Smooth muscle cell (in vitro differentiated cells): ENCODE data around the gene FBF1. TPM values are rescaled to one million over a fixed set of nuclear protein-coding genes. Genes with fewer than 3 reads are reported as not detected.

Experiments
- DNase-seq: peaks from one replicate; lab custom pipeline; 2025; ENCODE audit not compliant: unreplicated experiment; lab: John Stamatoyannopoulos, UW
- H2AFZ ChIP-seq: fragments of 200-600 bp; sonication (generic); 2 replicates; pipeline ENCODE4 v1.6.0; 2016; ENCODE audit warnings: antibody characterized with exemption, low read depth, mild to moderate bottlenecking
- H3F3A ChIP-seq: fragments of 200-600 bp; sonication (generic); 2 replicates; pipeline ENCODE4 v1.6.0; 2017; ENCODE audit warnings: antibody characterized with exemption, low read depth
- H3K27ac ChIP-seq: fragments of 200-600 bp; sonication (generic); 2 replicates; pipeline ENCODE4 v1.5.1; 2016; ENCODE audit warnings: low read depth, mild to moderate bottlenecking
- H3K27me3 ChIP-seq: fragments of 200-600 bp; sonication (generic); 2 replicates; pipeline ENCODE4 v1.6.1; 2016; ENCODE audit warnings: low read depth, mild to moderate bottlenecking
- H3K36me3 ChIP-seq: fragments of 200-600 bp; sonication (generic); 2 replicates; pipeline ENCODE4 v1.5.1; 2016; ENCODE audit warnings: low read depth
- H3K4me1 ChIP-seq: fragments of 200-600 bp; sonication (generic); 2 replicates; pipeline ENCODE4 v1.5.1; 2016; ENCODE audit warnings: low read depth
- H3K4me2 ChIP-seq: fragments of 200-600 bp; sonication (generic); 2 replicates; pipeline ENCODE4 v1.6.0; 2016; ENCODE audit warnings: mild to moderate bottlenecking
- H3K4me3 ChIP-seq: fragments of 200-600 bp; sonication (generic); 2 replicates; pipeline ENCODE4 v1.5.1; 2016; ENCODE audit warnings: mild to moderate bottlenecking
- H3K79me2 ChIP-seq: fragments of 200-600 bp; sonication (generic); 2 replicates; pipeline ENCODE4 v1.6.0; 2016; ENCODE audit warnings: low read depth, mild to moderate bottlenecking
- H3K9ac ChIP-seq: fragments of 200-600 bp; sonication (generic); 2 replicates; pipeline ENCODE4 v1.6.0; 2016; ENCODE audit warnings: low read depth
- H3K9me3 ChIP-seq: fragments of 200-600 bp; sonication (generic); replicated peaks from 2 replicates; pipeline ENCODE4 v1.5.1; 2016; ENCODE audit warnings: low read depth
- H4K20me1 ChIP-seq: fragments of 200-600 bp; sonication (generic); 2 replicates; pipeline ENCODE4 v1.6.0; 2016; ENCODE audit warnings: low read depth
- CTCF ChIP-seq: fragments of 200-600 bp; sonication (generic); IDR thresholded peaks from 2 replicates; pipeline ENCODE4 v1.5.1; 2017; ENCODE audit warnings: borderline replicate concordance, mild to moderate bottlenecking, antibody characterized with exemption; ENCODE audit not compliant: insufficient read depth, poor library complexity, severe bottlenecking
- WGBS: methylation state at CpG from one replicate; pipeline ENCODE4 v1.1.7; 2016; ENCODE audit warnings: low lambda C conversion rate; 5-methylcytosine and 5-hydroxymethylcytosine counted together
- polyA plus RNA-seq: library from polyadenylated mRNA; unstranded; fragments of >200 nt; fragmentation: Nextera tagmentation; extraction: Ambion mirVana; gene quantifications from 2 replicates; pipeline ENCODE4 v1.2.1, GENCODE V29; 2016
- total RNA-seq: library from RNA; depleted of rRNA; stranded (reverse); fragments of >200 nt; gene quantifications from 2 replicates; pipeline ENCODE4 v1.2.3, GENCODE V29; 2014

Gene FBF1
- total and polyA plus RNA-seq, 2 experiments from 2014 or later, result 4.6 to 8.4 TPM

- Histone ChIP-seq H3K27me3 (no peaks in the 10 kb centered on the region), H3K9me3 (no peaks in the 10 kb centered on the region), H3K4me3 (no peak overlapping the region), H3K36me3 (no peaks in the 10 kb centered on the region), H3F3A (no peaks in the 10 kb centered on the region), H3K9ac (no peak overlapping the region), H3K4me2 (no peak overlapping the region), H3K27ac (no peak overlapping the region), H4K20me1 (no peaks in the 10 kb centered on the region), H3K79me2 (no peaks in the 10 kb centered on the region), H2AFZ (no peak overlapping the region), H3K4me1 (peaks cover 8% of the 10 kb centered on the region)
- no peak for TF ChIP-seq CTCF
- WGBS, result 90% methylated on average over 33 of the region's 34 CpGs
- no peak for DNase-seq
Measured at GRCh38 chr17:75914643-75915267, 26.1 kb downstream of the FBF1 start.

- Histone ChIP-seq H3K27me3 (no peaks in the 10 kb centered on the region), H3F3A (no peaks in the 10 kb centered on the region), H3K36me3 (no peaks in the 10 kb centered on the region), H3K79me2 (no peaks in the 10 kb centered on the region), H2AFZ (no peak overlapping the region), H3K4me3 (no peak overlapping the region), H4K20me1 (no peaks in the 10 kb centered on the region), H3K27ac (no peak overlapping the region), H3K4me2 (no peak overlapping the region), H3K9ac (no peak overlapping the region), H3K4me1 (peaks cover 8% of the 10 kb centered on the region), H3K9me3 (no peaks in the 10 kb centered on the region)
- TF ChIP-seq CTCF, result no peak
- 95% methylated on average over 31 of the region's 32 CpGs for WGBS
- no peak for DNase-seq
Measured at GRCh38 chr17:75913537-75914210, 27.2 kb downstream of the FBF1 start.

GRCh38 chr17:75910699-75911098 lies 30.1 kb downstream of the FBF1 start:
- DNase-seq, result no peak
- no peak overlapping the region for H3K4me2 ChIP-seq
- no peak for TF ChIP-seq CTCF
- no peak overlapping the region for H3K9ac ChIP-seq
- no peaks in the 10 kb centered on the region for H3K9me3 ChIP-seq
- no peaks in the 10 kb centered on the region for H3K36me3 ChIP-seq
- H3F3A ChIP-seq, result peaks cover 4% of the 10 kb centered on the region
- WGBS, result 52% methylated on average over 6 of the region's 6 CpGs
- no peak overlapping the region for H3K4me3 ChIP-seq
- no peak overlapping the region for H2AFZ ChIP-seq
- H3K27me3 ChIP-seq, result no peaks in the 10 kb centered on the region
- H4K20me1 ChIP-seq, result no peaks in the 10 kb centered on the region
- H3K27ac ChIP-seq, result no peak overlapping the region
- no peaks in the 10 kb centered on the region for H3K79me2 ChIP-seq
- H3K4me1 ChIP-seq, result peaks cover 8% of the 10 kb centered on the region

GRCh38 chr17:75909812-75910274 lies 31.0 kb downstream of the FBF1 start:
- Histone ChIP-seq H3F3A (peaks cover 4% of the 10 kb centered on the region), H4K20me1 (no peaks in the 10 kb centered on the region), H3K9me3 (no peaks in the 10 kb centered on the region), H3K9ac (no peak overlapping the region), H3K27ac (no peak overlapping the region), H3K27me3 (no peaks in the 10 kb centered on the region), H2AFZ (no peak overlapping the region), H3K79me2 (no peaks in the 10 kb centered on the region), H3K4me3 (no peak overlapping the region), H3K4me1 (peaks cover 8% of the 10 kb centered on the region), H3K36me3 (no peaks in the 10 kb centered on the region), H3K4me2 (no peak overlapping the region)
- DNase-seq, result no peak
- WGBS, result 90% methylated on average over 11 of the region's 11 CpGs
- TF ChIP-seq CTCF, result no peak
